ENCODE data around the gene LURAP1L. TPM values are rescaled to one million over a fixed set of nuclear protein-coding genes. Genes with fewer than 3 reads are reported as not detected.

Gene LURAP1L
- total and polyA plus RNA-seq, 9 of the 15 experiments (the other 6 are each of a cell fraction or from before 2014, with no cell fraction given) = 0.06 to 0.28 (median 0.07) TPM; not detected in 4

DNA sequence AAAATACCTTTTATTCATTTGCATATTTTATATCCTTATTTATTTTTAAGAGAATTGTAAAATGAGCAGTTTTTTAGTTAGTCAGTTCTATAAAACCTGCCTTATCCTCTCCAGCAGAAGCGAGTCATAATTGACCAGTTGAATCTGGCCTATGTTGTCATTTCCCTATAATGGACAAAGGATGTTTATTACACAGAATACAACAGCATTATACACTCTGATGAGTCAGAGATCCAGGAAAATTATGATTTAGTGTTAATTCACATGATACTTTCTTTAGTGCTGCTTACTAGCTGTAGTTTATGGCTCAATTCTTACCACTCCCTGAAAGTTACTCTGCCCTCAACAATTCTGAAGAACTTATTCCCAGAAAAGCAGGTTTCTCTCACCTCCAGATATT is 26.8 kb upstream of the LURAP1L start (continued):
- no peak for TF ChIP-seq ZNF584 (CRISPR knock-in tag; IDR thresholded peaks at IDR 0.05; ENCODE audit: low read depth)
- TF ChIP-seq SP1 (CRISPR knock-in tag; IDR thresholded peaks at IDR 0.05) = no peak
- no peak for TF ChIP-seq ZNF12 (CRISPR knock-in tag; IDR thresholded peaks at IDR 0.05)
- no peak for TF ChIP-seq U2AF1 (optimal IDR thresholded peaks at IDR 0.05; ENCODE audit: low read depth, low read length)
- no peak for TF ChIP-seq ZNF121 (CRISPR knock-in tag; conservative IDR thresholded peaks at IDR 0.05)
- TF ChIP-seq FOXA3 (CRISPR knock-in tag; conservative IDR thresholded peaks at IDR 0.05 in 1 of 2, IDR thresholded peaks at IDR 0.05 in 1 of 2) = no peak
- no peak for TF ChIP-seq E2F3 (CRISPR knock-in tag; IDR thresholded peaks at IDR 0.05)
- TF ChIP-seq REST (IDR thresholded peaks at IDR 0.05; ENCODE audit: borderline replicate concordance) = no peak
- no peak for TF ChIP-seq REST (CRISPR knock-in tag; IDR thresholded peaks at IDR 0.05; ENCODE audit: low read depth)
